Spleen (tissue), 7 donors: Measurements from ENCODE around the gene ST6GALNAC3.

Source experiments
- CTCF ChIP-seq, 11 experiments: fragments of 200-600 bp in 7 of 11; fragments of 450-650 bp in 4 of 11; sonication (generic) in 4 of 11; IDR thresholded peaks in 8 of 11; conservative IDR thresholded peaks in 3 of 11; 1 replicate in 7 of 11; 2 replicates in 4 of 11; pipeline versions ENCODE4 v1.4.0 to v1.8.0; 2016 to 2021; ENCODE audit warnings: antibody characterized with exemption in 11 of 11, inconsistent platforms in 4 of 11, mild to moderate bottlenecking in 1 of 11
- POLR2A ChIP-seq, 3 donors: fragments of 450-650 bp; IDR thresholded peaks; one replicate each; pipeline ENCODE4 v1.5.1; 2017; ENCODE audit warnings: antibody characterized with exemption in 3 of 3, mild to moderate bottlenecking in 1 of 3
- donor health status: DM: no; HTN: no; CAD: no; lungs with moderate emphysema.
- donor health status: DM: no; HTN: no; CAD: no.
- donor health status: DM: no; HTN: no; CAD: no.

- TF ChIP-seq CTCF (IDR thresholded peaks at IDR 0.05 in 8 of 11, conservative IDR thresholded peaks at IDR 0.05 in 3 of 11) (no peak), POLR2A (IDR thresholded peaks at IDR 0.05) (no peak)
These were observed 217.2 kb downstream of the ST6GALNAC3 start for GRCh38 chr1:76291737-76292136.
